ENCODE measurements around the gene FAN1. TPM values are rescaled to one million over a fixed set of nuclear protein-coding genes. Genes with fewer than 3 reads are reported as not detected.

The FAN1 gene
- total RNA-seq, 1 experiment from 2014 or later: 28.2 TPM

DNA sequence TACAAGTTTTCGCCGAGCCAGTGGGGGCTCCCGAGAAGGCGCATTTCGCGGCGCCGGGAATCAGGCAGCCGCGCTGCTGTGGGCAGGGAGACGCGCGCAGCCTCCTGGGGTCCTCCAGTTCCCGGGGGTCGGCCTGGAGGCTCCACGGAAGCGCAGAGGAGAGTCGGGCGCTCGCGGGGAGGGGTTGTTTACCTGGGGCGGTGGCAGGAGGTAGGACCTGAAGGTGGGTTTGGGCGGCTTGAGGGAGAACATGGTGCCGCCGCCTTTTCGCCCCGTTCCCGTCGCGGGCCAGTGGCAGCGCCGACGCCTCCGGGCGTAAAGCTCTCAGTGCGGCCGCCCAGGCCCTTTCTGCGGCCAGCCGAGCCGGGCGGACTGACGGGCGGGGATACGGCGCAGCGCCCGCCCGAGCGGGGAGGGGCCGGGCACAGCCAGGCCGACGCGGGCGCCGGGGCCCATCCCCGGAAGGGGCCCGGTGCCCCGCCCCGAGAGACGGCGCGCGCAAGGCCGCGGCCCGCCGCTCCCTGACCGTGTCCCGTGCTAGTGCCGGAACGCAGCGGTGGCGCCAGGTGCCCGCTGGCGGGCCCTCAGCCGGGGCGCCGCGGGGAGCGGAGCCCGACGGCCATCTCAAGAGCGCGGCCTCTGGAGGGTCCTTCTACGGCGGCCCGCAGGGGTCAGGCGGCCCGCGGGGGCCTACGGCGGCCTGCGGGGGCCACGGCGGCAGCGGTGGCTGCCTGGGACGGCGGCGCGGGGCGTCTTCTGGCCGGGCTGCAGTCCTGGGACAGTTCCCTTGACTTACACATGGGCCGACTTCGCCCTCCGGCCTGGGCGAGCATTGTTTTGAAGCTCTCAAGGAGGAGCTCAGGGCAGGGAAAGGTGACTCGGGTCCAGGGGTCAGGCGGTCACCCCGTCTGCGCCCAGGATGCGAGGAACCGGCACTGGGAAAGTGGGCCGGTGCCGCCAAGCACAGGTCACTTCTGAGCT, 87.8 kb downstream of the FAN1 start, which contains the start of gene MTMR10:
Gene MTMR10 (minus strand): TSS at position 374 of the 981 bp plus-strand sequence. CDS start 122 bp downstream, at position 252.
- Histone ChIP-seq H3K9me3 (ENCODE audit: control insufficient read depth, low read depth, low read length) (no peaks in the 10 kb centered on the region), H2AK5ac (ENCODE audit: insufficient read length, low read length) (no peak within 1 kb of the TSS), H3K18ac (ENCODE audit: insufficient read length, low read depth, low read length) (peak within 1 kb of the TSS; percentile 52), H2BK120ac (ENCODE audit: low read depth, low read length, poor library complexity, severe bottlenecking) (no peak within 1 kb of the TSS), H3K27me3 (ENCODE audit: insufficient read depth, low read length) (no peaks in the 10 kb centered on the region), H3K9ac (ENCODE audit: extremely low read depth, insufficient read length, low read length) (peak within 1 kb of the TSS; percentile 73), H3K79me2 (ENCODE audit: insufficient read depth, low read length) (peaks cover 4% of the 10 kb centered on the region; the same call in 1 of the 2 replicates), H3K56ac (ENCODE audit: insufficient read length, low read depth, low read length) (no peak within 1 kb of the TSS), H2BK15ac (ENCODE audit: low read depth, low read length) (no peak within 1 kb of the TSS), H2BK5ac (ENCODE audit: insufficient read length, low read length) (no peak within 1 kb of the TSS), H3K4me1 (ENCODE audit: insufficient read depth, low read length) (no peaks in the 10 kb centered on the region; the same call in 1 of the 2 replicates), H4K8ac (replicated peaks; ENCODE audit: insufficient read length, low read depth, low read length) (no peak within 1 kb of the TSS), H4K91ac (ENCODE audit: insufficient read length, low read depth, low read length) (no peak within 1 kb of the TSS), H3K14ac (ENCODE audit: insufficient read depth, low read length) (peak within 1 kb of the TSS; percentile 3), H2BK20ac (ENCODE audit: low read depth, low read length, poor library complexity, severe bottlenecking) (no peak within 1 kb of the TSS), H3K23ac (ENCODE audit: insufficient read length, low read depth, low read length) (no peak within 1 kb of the TSS), H3K4ac (ENCODE audit: low read depth, low read length) (no peak within 1 kb of the TSS), H2BK12ac (ENCODE audit: insufficient read length, low read depth, low read length) (no peak within 1 kb of the TSS), H3K4me2 (ENCODE audit: insufficient read depth, insufficient read length, low read length) (peak within 1 kb of the TSS; percentile 62), H3K79me1 (ENCODE audit: insufficient read depth, low read depth, low read length, poor library complexity, severe bottlenecking) (no peaks in the 10 kb centered on the region), H2AFZ (ENCODE audit: low read length) (no peak within 1 kb of the TSS), H3K27ac (ENCODE audit: insufficient read length, low read depth, low read length) (no peak within 1 kb of the TSS), H3K23me2 (ENCODE audit: insufficient read length, low read depth, low read length, poor library complexity, severe bottlenecking) (peaks cover 10% of the 10 kb centered on the region), H4K5ac (ENCODE audit: insufficient read length, low read depth, low read length) (no peak within 1 kb of the TSS), H3T11ph (ENCODE audit: low read length) (no peak within 1 kb of the TSS), H4K20me1 (ENCODE audit: control insufficient read depth, insufficient read depth, insufficient read length) (no peaks in the 10 kb centered on the region)
- H3K27ac Mint-ChIP-seq: peak within 1 kb of the TSS; percentile 65 to 92 (median 78); a peak in 6 of 7 replicates
- TF ChIP-seq, protein P1, sequence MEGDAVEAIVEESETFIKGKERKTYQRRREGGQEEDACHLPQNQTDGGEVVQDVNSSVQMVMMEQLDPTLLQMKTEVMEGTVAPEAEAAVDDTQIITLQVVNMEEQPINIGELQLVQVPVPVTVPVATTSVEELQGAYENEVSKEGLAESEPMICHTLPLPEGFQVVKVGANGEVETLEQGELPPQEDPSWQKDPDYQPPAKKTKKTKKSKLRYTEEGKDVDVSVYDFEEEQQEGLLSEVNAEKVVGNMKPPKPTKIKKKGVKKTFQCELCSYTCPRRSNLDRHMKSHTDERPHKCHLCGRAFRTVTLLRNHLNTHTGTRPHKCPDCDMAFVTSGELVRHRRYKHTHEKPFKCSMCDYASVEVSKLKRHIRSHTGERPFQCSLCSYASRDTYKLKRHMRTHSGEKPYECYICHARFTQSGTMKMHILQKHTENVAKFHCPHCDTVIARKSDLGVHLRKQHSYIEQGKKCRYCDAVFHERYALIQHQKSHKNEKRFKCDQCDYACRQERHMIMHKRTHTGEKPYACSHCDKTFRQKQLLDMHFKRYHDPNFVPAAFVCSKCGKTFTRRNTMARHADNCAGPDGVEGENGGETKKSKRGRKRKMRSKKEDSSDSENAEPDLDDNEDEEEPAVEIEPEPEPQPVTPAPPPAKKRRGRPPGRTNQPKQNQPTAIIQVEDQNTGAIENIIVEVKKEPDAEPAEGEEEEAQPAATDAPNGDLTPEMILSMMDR (conservative IDR thresholded peaks at IDR 0.05): no peak
- H3K36me3 Mint-ChIP-seq (ENCODE audit: insufficient read depth in 1 of 3, low read depth in 3 of 3): peaks cover 0 to 3% (median 3%) of the 10 kb centered on the region in 3 experiments; a peak in 3 of 7 replicates
- no CpG with 5 or more reads among the region's 114 CpGs for WGBS (ENCODE audit: extremely low coverage, insufficient read length, low lambda C conversion rate)
- no peaks in the 10 kb centered on the region for H3K9me3 Mint-ChIP-seq
- DNase-seq: peak; percentile 79
- H3K4me1 Mint-ChIP-seq: peaks cover 19% of the 10 kb centered on the region in 2 experiments
- peak within 1 kb of the TSS; percentile 90 to 92 for H3K4me3 Mint-ChIP-seq
- no peaks in the 10 kb centered on the region for H3K27me3 Mint-ChIP-seq (ENCODE audit: low read depth)

Measured in H9 (cell line).